GM18858 (cell line): Measurements from ENCODE around the gene MIER3.

Source experiments
- ATAC-seq: cut with Tn5 transposase; IDR thresholded peaks from one replicate; pipeline ENCODE4 v1.9.1; 2021; ENCODE audit not compliant: unreplicated experiment

Gene MIER3

GRCh38 chr5:56900395-56900794 is 51.5 kb downstream of the MIER3 start:
- no peak for ATAC-seq

GRCh38 chr5:56898213-56898612 is 53.7 kb downstream of the MIER3 start:
- no peak for ATAC-seq

GRCh38 chr5:56896763-56897162 is 55.2 kb downstream of the MIER3 start:
- no peak for ATAC-seq

GRCh38 chr5:56893251-56893951 is 58.5 kb downstream of the MIER3 start:
- ATAC-seq: no peak

- no peak for ATAC-seq
These were observed 70.4 kb downstream of the MIER3 start for GRCh38 chr5:56881571-56881970.

- ATAC-seq: no peak
These were observed 75.6 kb downstream of the MIER3 start for GRCh38 chr5:56876327-56876726.

- no peak for ATAC-seq
These were observed 78.9 kb downstream of the MIER3 start for GRCh38 chr5:56873056-56873455.

GRCh38 chr5:56871777-56872176 is 80.1 kb downstream of the MIER3 start:
- no peak for ATAC-seq
